LoVo (cell line): Measurements from ENCODE around the gene FSTL3.

Source experiments
- DNase-seq: peaks from one replicate; pipeline ENCODE4 v3.0.0-alpha.2; 2016; ENCODE audit warnings: low spot score

Gene FSTL3

GRCh38 chr19:645912-646778 lies 30.0 kb upstream of the FSTL3 start:
- no peak for DNase-seq

GRCh38 chr19:646779-647565 lies 29.2 kb upstream of the FSTL3 start:
- no peak for DNase-seq

DNA sequence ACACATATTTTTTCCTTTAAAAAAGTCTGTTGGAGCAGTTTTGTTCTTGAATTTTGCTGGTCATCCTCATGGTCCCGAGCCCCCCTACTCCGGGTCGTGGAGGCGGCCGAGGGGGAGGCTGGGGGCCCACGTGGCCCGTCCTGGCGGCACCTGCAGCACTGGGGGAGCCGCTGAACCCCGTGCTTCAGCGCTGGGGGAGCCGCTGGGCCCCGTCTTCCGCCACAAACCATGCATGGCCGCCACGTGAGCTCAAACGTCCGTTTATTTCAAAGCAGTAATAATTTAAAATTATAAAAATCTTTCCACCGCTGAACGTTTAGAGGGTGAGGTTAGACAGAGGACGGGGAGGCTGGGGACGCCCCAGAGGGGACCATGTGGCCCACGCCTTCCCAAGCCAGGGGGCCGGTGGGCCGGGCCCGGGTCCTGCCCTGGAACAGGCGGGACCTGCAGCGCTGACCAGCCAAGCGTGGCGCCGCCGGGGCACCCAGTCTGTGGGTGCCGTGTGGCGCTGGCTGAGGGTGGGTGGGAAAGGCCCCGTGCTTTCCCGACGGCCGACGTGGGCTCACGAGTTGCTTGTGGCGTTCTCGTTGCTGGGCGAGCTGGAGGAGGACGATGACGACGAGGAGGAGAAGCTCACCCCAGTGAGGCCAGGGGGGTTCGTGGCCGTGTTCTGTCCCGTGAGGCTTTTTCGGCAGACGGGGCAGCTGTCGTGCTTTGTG lies 28.5 kb upstream of the FSTL3 start:
- DNase-seq, result no peak

- no peak for DNase-seq
These were observed 27.9 kb upstream of the FSTL3 start for GRCh38 chr19:648305-648704.

GRCh38 chr19:648904-649801 lies 27.0 kb upstream of the FSTL3 start:
- DNase-seq, result no peak

DNA sequence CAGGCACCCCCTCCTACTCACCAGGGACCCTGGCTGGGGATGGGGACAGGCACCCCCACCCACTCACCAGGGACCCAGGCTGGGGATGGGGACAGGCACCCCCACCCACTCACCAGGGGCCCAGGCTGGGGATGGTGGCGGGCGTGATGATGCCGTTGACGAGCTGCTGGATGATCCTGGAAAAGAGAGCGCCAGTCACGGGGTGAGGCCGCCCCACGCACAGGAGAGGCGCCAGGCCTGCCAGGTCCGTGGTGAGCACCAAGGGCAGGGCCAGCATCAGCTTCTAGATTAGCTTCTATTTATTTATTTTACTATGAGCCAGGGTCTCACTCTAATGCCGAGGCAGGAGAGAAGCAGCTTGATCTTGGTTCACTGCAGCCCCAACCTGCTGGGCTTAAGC lies 26.1 kb upstream of the FSTL3 start:
- no peak for DNase-seq

DNA sequence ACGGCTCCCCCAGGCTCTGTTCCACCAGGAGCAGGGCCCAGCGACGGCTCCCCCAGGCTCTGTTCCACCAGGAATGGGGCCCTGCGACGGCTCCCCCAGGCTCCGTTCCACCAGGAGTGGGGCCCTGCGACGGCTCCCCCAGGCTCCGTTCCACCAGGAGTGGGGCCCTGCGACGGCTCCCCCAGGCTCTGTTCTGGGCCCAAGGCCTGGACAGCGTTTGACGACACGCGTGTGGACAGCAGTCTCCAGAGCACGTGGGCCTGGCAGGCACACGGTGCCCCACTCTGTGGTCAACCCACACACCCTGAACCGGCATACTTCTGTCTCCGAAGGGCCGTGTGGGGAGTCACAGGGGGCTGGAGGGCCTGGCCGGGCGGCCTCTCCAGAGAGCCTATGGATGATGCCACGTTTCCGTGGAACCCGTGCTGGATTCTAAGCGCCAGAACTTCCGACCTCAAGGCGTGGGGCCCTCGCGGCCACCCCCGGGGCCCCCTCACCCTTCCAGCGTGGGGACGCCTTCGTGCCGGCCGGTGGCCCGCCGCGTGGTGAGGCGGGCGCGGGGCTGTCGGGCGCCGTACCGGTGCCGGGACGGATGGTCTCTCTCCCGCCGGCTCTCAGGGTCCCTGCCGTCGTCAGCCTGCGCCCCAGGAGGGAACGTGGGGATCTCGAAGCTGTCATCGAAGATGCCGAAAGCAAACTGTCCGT lies 24.9 kb upstream of the FSTL3 start:
- no peak for DNase-seq

GRCh38 chr19:651991-652390 lies 24.2 kb upstream of the FSTL3 start:
- DNase-seq, result no peak

DNA sequence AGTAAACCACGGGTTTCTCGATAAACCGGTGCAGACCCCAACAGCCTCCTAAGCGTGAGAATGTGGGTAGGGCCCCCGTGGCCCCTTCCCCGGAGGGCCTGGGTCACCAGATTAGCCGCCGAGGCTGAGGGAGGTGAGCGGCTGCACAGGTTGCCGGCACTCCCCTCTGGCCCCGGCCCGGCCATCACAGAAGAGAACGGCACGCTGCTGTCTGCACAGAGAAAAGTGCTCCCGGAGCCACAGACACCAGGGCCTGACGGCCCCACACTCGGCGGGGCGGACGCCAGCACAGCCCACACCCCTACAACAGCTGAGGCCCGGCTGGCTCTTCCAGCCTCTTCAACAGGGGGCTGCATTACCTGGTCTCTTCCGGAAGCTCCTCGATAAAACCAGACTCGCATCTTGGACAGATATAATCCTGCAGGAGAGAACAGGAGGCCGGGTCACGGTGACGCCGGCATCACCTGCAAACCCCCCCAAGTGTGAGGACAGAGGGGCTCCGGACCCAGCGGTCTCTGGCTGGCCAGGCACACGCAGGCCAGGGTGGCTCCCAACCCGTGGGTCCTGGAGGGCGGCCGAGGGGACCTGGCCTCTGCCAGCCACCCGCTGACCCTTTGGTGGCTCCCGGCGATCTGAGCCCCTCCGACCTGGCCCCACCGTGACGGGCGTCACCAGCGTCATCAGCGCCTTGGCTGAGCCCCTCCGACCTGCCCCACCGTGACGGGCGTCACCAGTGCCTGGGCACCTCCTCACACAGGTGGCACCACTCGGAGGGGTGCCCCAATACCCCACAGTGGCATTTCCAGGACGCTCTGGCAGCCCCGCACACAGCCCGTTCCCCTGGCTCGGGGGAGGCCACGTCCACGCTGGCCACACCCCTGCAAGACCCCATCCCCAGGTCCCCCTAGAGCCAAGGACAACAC lies 23.5 kb upstream of the FSTL3 start:
- DNase-seq, result no peak

DNA sequence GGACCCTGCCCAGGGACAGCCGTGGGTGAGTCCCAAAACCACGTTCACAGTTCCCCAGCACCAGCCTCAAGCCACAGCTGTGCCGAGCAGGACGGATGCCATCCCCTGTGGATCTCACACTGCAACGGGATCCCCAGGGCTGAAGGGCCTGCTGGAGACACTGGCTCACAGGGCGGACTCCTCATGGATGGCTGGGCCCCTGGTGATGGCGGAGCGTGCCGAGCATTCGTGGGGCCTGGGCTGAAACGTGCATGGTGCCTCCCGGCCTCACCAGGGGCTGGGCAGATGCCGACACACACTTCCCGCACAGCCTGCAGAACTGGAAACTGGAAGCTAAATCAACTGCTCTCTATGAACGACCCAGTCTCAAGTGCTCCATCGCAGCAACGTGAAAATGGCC lies 22.8 kb upstream of the FSTL3 start:
- no peak for DNase-seq

DNA sequence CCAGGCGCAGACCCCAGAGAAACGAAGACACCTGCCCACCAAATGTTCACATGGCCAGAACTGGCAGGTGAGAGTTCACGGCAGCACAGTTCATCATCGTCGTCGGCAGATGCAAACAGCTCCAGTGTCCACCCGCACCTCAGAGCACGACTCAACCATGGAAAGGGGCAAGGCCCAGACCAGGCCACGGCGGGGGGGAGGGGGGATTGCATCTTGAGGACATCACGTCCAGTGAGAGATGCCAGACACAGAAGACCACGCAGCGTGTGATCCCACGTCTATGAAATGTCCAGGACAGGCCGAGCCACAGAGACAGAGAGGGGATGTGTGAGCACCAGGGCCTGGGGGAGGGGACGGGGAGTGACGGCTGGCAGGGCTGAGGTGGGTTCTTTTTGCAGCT lies 20.5 kb upstream of the FSTL3 start:
- DNase-seq, result no peak

DNA sequence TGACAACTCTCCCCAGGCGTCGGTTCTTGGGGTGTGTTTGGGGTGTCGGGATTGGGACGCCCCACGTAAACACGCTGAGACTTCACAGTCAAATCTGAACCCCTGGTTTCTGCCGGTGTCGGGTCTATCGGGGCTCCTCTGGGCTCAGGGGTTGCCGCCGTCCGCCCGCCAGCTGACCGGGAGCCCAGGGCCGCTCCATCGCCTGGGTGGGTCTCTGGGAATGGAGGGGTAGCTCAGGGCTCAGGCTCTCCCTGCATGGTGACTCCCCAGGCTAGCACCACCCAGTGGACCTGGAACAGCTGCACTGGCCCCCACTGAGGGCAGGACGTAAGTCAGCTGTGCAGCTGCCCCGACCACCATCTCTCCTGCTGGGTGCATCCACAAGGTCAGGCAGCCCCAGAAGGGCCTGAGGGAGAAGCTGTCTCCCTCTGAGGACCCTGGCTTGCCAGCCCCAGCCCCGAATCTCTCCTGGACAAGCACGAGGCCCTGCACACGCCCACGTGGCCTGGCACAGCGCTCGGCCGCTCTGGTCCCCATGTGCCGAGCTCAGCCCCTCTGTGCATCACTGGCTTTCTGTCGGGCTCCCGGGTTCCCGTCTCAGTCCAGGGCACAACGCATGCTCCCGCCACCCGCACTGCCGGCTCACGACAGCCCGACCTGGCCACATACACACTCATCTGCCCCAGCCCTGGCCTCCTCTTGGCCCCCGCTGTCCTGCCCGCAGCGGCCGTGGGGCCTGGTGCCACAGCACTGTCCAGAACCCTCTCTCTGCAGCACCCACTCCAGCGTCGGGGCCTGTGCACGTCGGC lies 19.2 kb upstream of the FSTL3 start:
- no peak for DNase-seq

DNA sequence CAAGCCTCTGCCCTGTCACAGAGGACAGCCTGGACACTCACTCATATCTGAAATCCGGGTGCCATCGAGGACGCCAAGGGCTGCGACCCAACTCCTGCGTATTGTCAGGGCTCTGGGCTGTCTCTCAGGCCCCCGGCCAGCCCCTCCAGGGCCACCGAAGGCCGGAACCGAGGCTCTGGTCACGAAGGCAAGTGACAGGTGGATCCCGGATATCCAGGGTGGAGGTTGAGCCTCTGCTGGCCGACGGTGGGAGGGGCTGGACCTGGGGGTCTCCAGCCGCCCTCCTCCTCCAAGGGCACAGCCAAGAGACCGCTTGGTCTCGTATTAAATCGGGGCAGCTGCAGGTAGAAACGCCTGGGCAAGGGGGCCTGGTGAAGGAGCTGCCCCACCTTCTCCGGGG lies 18.6 kb upstream of the FSTL3 start:
- DNase-seq, result no peak

DNA sequence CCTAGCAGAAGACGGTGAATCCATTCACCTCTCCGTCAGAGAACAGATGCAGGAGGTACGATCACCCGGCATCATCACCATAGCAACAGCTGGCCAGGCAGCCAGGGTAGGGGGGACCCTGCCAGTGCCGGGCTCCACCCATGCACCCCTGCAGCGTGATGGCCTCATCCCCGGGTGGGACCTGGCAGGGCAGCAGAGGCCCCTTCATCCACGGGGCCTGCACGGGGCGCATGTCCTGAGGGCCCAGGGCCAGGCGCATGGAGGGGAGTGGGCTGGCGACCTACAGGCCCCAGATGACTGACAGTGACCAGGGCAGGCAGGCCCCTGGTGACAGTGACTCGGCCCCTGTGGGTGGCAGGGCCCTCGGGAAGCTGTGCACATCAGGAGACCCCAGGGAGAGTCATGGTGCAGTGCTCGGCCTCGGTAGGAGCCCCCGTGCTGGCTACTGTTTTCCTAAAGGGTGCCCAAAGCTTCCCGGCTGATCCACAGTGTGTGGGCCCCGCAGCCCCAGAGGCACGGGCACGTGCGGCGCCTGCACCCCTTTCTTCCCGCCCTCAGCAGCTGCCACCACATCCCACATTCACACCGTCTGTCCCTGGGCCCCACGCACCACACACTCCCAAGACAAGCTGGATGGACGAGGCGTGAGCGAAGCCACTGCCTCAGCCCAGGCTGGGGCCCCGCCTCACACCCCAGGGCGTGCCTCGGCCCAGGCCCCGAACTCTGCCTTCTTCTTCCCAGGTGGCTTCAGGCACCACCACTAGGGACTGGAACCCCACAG lies 17.9 kb upstream of the FSTL3 start:
- DNase-seq, result no peak

DNA sequence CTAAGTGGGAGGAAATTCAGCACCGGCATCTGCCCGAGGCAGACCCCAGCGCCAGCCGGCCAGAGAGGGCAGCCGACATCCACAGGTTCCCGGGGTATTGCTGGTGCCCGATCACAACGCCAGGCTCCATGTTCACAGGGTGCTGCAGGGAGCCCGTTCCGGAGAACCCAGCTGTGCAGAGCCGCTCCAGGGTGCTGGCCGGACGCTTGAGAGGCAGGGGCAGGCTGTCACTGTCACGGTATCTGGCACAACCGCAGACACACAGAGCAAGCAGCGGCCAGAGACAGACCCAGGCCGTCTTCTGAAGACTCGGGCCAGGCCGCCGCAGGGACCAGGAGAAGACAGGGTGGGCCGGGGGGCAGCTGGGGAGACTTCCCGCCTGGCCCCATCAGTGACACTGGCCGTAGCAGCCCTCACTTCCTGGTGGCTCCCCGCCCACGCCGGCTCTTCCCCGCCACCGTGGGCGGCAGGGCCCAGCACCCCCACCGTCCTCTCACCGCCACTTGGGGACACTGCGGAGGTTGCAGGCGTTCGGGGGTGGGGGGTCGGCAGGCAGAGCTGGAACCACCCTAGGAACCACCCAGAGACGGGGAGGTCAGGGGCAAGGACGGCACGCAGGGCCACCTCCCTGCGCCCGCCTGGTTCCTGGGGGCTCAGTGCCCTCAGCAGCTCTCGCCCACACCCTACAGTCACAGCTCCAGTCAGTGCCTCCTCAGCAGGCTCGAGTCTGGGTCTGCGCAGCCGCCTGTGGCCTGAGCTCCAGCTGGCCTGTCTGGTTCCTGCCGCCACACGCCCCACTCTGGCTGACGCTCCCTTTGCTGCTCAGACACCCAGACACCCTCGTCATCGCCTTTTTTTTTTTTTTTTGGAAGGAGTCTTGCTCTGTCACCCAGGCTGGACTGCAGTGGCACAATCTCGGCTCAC lies 17.0 kb upstream of the FSTL3 start:
- no peak for DNase-seq

DNA sequence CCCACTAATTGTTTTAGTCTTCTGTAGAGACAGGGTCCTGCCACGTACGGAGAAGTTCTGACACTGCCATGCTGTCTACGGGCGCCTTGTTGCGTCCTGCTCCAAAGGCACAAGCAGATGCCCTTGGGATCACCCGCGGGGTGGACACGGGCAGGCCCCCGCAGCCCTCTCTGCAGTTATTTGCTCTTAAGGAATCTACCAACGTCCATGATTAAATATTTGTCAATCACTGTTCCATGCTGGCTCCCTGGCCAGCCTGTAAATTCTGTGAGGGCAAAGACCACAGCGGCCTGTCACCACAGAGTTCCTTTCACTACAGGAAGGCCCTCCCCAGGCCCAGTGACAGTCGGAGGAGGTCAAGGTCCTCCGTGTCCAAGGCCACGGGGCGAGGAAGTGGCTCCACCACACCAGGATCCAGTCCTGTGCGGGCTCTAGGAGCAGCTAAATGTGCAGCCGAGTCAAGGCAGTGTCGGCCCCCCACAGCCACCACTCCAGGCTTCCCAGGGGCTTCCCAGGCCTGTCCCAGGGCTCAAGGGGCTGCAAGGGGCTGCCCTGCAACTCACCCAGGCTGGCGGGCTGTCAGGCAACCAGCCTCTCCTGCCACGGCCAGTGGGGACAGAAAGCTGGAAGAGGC lies 15.3 kb upstream of the FSTL3 start:
- no peak for DNase-seq
